ENCODE results near the gene AXIN1.
"Not testable (repeated sequence)": the region's sequence is repeated elsewhere in the genome, so short reads cannot be mapped to it uniquely, and the experiment has no call there.

Gene AXIN1

GRCh38 chr16:331181-331814, 21.2 kb downstream of the AXIN1 start:
- DNase-seq, result not testable (repeated sequence)

GRCh38 chr16:330741-331140, 21.8 kb downstream of the AXIN1 start:
- DNase-seq, result no peak

GRCh38 chr16:325375-326145, 27.0 kb downstream of the AXIN1 start:
- peak; percentile 17 for DNase-seq

- DNase-seq, result peak; percentile 93
Observed at GRCh38 chr16:324451-325334, 27.8 kb downstream of the AXIN1 start.

GRCh38 chr16:324201-324450, 28.4 kb downstream of the AXIN1 start:
- no peak for DNase-seq

GRCh38 chr16:322476-323143, 29.9 kb downstream of the AXIN1 start:
- DNase-seq, result no peak

GRCh38 chr16:321532-321931, 31.0 kb downstream of the AXIN1 start:
- DNase-seq, result no peak

GRCh38 chr16:320206-320605, 32.3 kb downstream of the AXIN1 start:
- no peak for DNase-seq

- DNase-seq, result no peak
Observed at GRCh38 chr16:318628-319027, 33.9 kb downstream of the AXIN1 start.

GRCh38 chr16:317583-317982, 34.9 kb downstream of the AXIN1 start:
- no peak for DNase-seq

- no peak for DNase-seq
Observed at GRCh38 chr16:316741-317464, 35.6 kb downstream of the AXIN1 start.

- DNase-seq, result no peak
Observed at GRCh38 chr16:314795-315299, 37.7 kb downstream of the AXIN1 start.

GRCh38 chr16:314351-314750, 38.2 kb downstream of the AXIN1 start:
- no peak for DNase-seq

GRCh38 chr16:311725-312124, 40.8 kb downstream of the AXIN1 start:
- DNase-seq, result no peak

GRCh38 chr16:309476-309875, 43.0 kb downstream of the AXIN1 start:
- no peak for DNase-seq

GRCh38 chr16:307691-308312, 44.7 kb downstream of the AXIN1 start:
- DNase-seq, result no peak

- no peak for DNase-seq
Observed at GRCh38 chr16:306911-307370, 45.6 kb downstream of the AXIN1 start.

- no peak for DNase-seq
Observed at GRCh38 chr16:305916-306626, 46.5 kb downstream of the AXIN1 start.

- DNase-seq, result peak; percentile 20
Observed at GRCh38 chr16:303760-304505, 48.6 kb downstream of the AXIN1 start.

GRCh38 chr16:301950-302349, 50.6 kb downstream of the AXIN1 start:
- no peak for DNase-seq
